ENCODE results near the gene SHROOM3.

Gene SHROOM3

GRCh38 chr4:76572224-76572623 is 137.2 kb downstream of the SHROOM3 start:
- DNase-seq: no peak

GRCh38 chr4:76576824-76577223 is 141.8 kb downstream of the SHROOM3 start:
- no peak for DNase-seq

- DNase-seq: no peak
Observed at GRCh38 chr4:76578002-76578560, 143.1 kb downstream of the SHROOM3 start.

GRCh38 chr4:76579596-76580375 is 144.8 kb downstream of the SHROOM3 start:
- DNase-seq: no peak

GRCh38 chr4:76581077-76581962 is 146.3 kb downstream of the SHROOM3 start:
- no peak for DNase-seq

- no peak for DNase-seq
Observed at GRCh38 chr4:76582074-76582816, 147.2 kb downstream of the SHROOM3 start.

- DNase-seq: no peak
Observed at GRCh38 chr4:76582817-76583087, 147.7 kb downstream of the SHROOM3 start.

GRCh38 chr4:76584241-76585152 is 149.5 kb downstream of the SHROOM3 start:
- DNase-seq: no peak

GRCh38 chr4:76585272-76585671 is 150.2 kb downstream of the SHROOM3 start:
- no peak for DNase-seq

GRCh38 chr4:76585897-76586360 is 150.9 kb downstream of the SHROOM3 start:
- DNase-seq: peak; percentile 11

- no peak for DNase-seq
Observed at GRCh38 chr4:76588274-76588673, 153.2 kb downstream of the SHROOM3 start.

- no peak for DNase-seq
Observed at GRCh38 chr4:76589402-76589801, 154.4 kb downstream of the SHROOM3 start.

- DNase-seq: no peak
Observed at GRCh38 chr4:76589872-76590797, 155.1 kb downstream of the SHROOM3 start.

GRCh38 chr4:76590798-76591281 is 155.8 kb downstream of the SHROOM3 start:
- DNase-seq: no peak

GRCh38 chr4:76591992-76592391 is 157.0 kb downstream of the SHROOM3 start:
- DNase-seq: no peak

- no peak for DNase-seq
Observed at GRCh38 chr4:76592460-76592859, 157.4 kb downstream of the SHROOM3 start.

GRCh38 chr4:76594173-76594572 is 159.1 kb downstream of the SHROOM3 start:
- no peak for DNase-seq

- no peak for DNase-seq
Observed at GRCh38 chr4:76595435-76595834, 160.4 kb downstream of the SHROOM3 start.

- DNase-seq: no peak
Observed at GRCh38 chr4:76596713-76597112, 161.7 kb downstream of the SHROOM3 start.

GRCh38 chr4:76597423-76597979 is 162.5 kb downstream of the SHROOM3 start:
- no peak for DNase-seq

All from stimulated activated CD4-positive, alpha-beta T cell treated with anti-CD3 and anti-CD28 coated beads, Interleukin-1b, Interleukin-23, amount 100 ng/mL, for 48 hours (primary cell).